Activated T-helper 17 cell treated with anti-CD3 and anti-CD28 coated beads, Interleukin-2, amount 50 U/mL, for 72 hours (primary cell): ENCODE data around the gene CNTFR. TPM values are rescaled to one million over a fixed set of nuclear protein-coding genes. Genes with fewer than 3 reads are reported as not detected.
A peak's percentile ranks its signal among the peaks of the same experiment; 100 is the strongest.

Source experiments
- ATAC-seq: fragments of 150-1000 bp; cut with Tn5 transposase; replicated peaks from 2 replicates; pipeline ENCODE4 v1.10.0; 2021; ENCODE audit warnings: mild to moderate bottlenecking, moderate library complexity
- H3K27ac Mint-ChIP-seq: one replicate; pipeline ENCODE4 v1.8.0; 2022; ENCODE audit warnings: mixed read lengths
- H3K27me3 Mint-ChIP-seq: one replicate; pipeline ENCODE4 v1.8.0; 2022; ENCODE audit warnings: mixed read lengths
- H3K36me3 Mint-ChIP-seq: one replicate; pipeline ENCODE4 v1.8.0; 2022; ENCODE audit warnings: low read depth, mild to moderate bottlenecking, mixed read lengths
- H3K4me1 Mint-ChIP-seq: one replicate; pipeline ENCODE4 v1.8.0; 2022; ENCODE audit warnings: mixed read lengths
- H3K4me3 Mint-ChIP-seq: one replicate; pipeline ENCODE4 v1.8.0; 2022; ENCODE audit warnings: mild to moderate bottlenecking, mixed read lengths
- H3K9me3 Mint-ChIP-seq: one replicate; pipeline ENCODE4 v1.8.0; 2022; ENCODE audit warnings: mixed read lengths
- total RNA-seq, 2 donors: library from RNA; stranded (reverse); gene quantifications; one replicate each; pipeline ENCODE4 v1.2.3, GENCODE V29; 2022

Gene CNTFR
- total RNA-seq, 2 donors from 2014 or later, result not detected

- no peaks in the 10 kb centered on the region for H3K9me3 Mint-ChIP-seq
- H3K36me3 Mint-ChIP-seq, result no peaks in the 10 kb centered on the region
- H3K4me3 Mint-ChIP-seq, result no peak overlapping the region
- H3K27ac Mint-ChIP-seq, result no peak overlapping the region
- H3K4me1 Mint-ChIP-seq, result no peaks in the 10 kb centered on the region
- ATAC-seq, result no peak
- peaks cover 4% of the 10 kb centered on the region for H3K27me3 Mint-ChIP-seq
Observed at GRCh38 chr9:34514401-34514800, 75.1 kb downstream of the CNTFR start.

GRCh38 chr9:34513567-34514214, 75.8 kb downstream of the CNTFR start:
- Mint-ChIP-seq H3K9me3 (no peaks in the 10 kb centered on the region), H3K36me3 (no peaks in the 10 kb centered on the region), H3K4me1 (no peaks in the 10 kb centered on the region), H3K27me3 (peaks cover 4% of the 10 kb centered on the region), H3K4me3 (no peak overlapping the region), H3K27ac (no peak overlapping the region)
- no peak for ATAC-seq

- Mint-ChIP-seq H3K27me3 (peaks cover 4% of the 10 kb centered on the region), H3K4me1 (no peaks in the 10 kb centered on the region), H3K4me3 (no peak overlapping the region), H3K36me3 (no peaks in the 10 kb centered on the region), H3K27ac (no peak overlapping the region), H3K9me3 (no peaks in the 10 kb centered on the region)
- ATAC-seq, result no peak
Observed at GRCh38 chr9:34512131-34513078, 77.1 kb downstream of the CNTFR start.

GRCh38 chr9:34510497-34511468, 78.7 kb downstream of the CNTFR start:
- Mint-ChIP-seq H3K36me3 (no peaks in the 10 kb centered on the region), H3K4me3 (no peak overlapping the region)

GRCh38 chr9:34508951-34509350, 80.6 kb downstream of the CNTFR start:
- no peak overlapping the region for H3K4me3 Mint-ChIP-seq
- H3K27ac Mint-ChIP-seq, result no peak overlapping the region
- H3K36me3 Mint-ChIP-seq, result no peaks in the 10 kb centered on the region
- peak; percentile 56 for ATAC-seq
- no peaks in the 10 kb centered on the region for H3K9me3 Mint-ChIP-seq
- H3K4me1 Mint-ChIP-seq, result no peaks in the 10 kb centered on the region
- peaks cover 4% of the 10 kb centered on the region for H3K27me3 Mint-ChIP-seq

More at GRCh38 chr9:34510497-34511468, 78.7 kb downstream of the CNTFR start:
- H3K9me3 Mint-ChIP-seq, result no peaks in the 10 kb centered on the region
- no peak for ATAC-seq
- no peak overlapping the region for H3K27ac Mint-ChIP-seq
- no peaks in the 10 kb centered on the region for H3K4me1 Mint-ChIP-seq
- H3K27me3 Mint-ChIP-seq, result no peaks in the 10 kb centered on the region

- ATAC-seq, result no peak
- H3K27me3 Mint-ChIP-seq, result peaks cover 4% of the 10 kb centered on the region
- no peak overlapping the region for H3K4me3 Mint-ChIP-seq
- no peaks in the 10 kb centered on the region for H3K36me3 Mint-ChIP-seq
- H3K4me1 Mint-ChIP-seq, result no peaks in the 10 kb centered on the region
- no peaks in the 10 kb centered on the region for H3K9me3 Mint-ChIP-seq
- H3K27ac Mint-ChIP-seq, result no peak overlapping the region
Observed at GRCh38 chr9:34508463-34508862, 81.1 kb downstream of the CNTFR start.

GRCh38 chr9:34507966-34508365, 81.6 kb downstream of the CNTFR start:
- H3K4me3 Mint-ChIP-seq, result no peak overlapping the region
- H3K36me3 Mint-ChIP-seq, result no peaks in the 10 kb centered on the region
- no peak for ATAC-seq
- no peaks in the 10 kb centered on the region for H3K4me1 Mint-ChIP-seq
- H3K27ac Mint-ChIP-seq, result no peak overlapping the region
- H3K9me3 Mint-ChIP-seq, result no peaks in the 10 kb centered on the region
- H3K27me3 Mint-ChIP-seq, result peaks cover 4% of the 10 kb centered on the region

- no peak for ATAC-seq
- Mint-ChIP-seq H3K36me3 (no peaks in the 10 kb centered on the region), H3K4me1 (no peaks in the 10 kb centered on the region), H3K27me3 (peaks cover 4% of the 10 kb centered on the region), H3K9me3 (no peaks in the 10 kb centered on the region), H3K4me3 (no peak overlapping the region), H3K27ac (no peak overlapping the region)
Observed at GRCh38 chr9:34507556-34507955, 82.0 kb downstream of the CNTFR start.

- Mint-ChIP-seq H3K27me3 (peaks cover 4% of the 10 kb centered on the region), H3K9me3 (no peaks in the 10 kb centered on the region), H3K36me3 (no peaks in the 10 kb centered on the region), H3K4me1 (no peaks in the 10 kb centered on the region), H3K4me3 (no peak overlapping the region), H3K27ac (no peak overlapping the region)
- no peak for ATAC-seq
Observed at GRCh38 chr9:34506623-34507022, 82.9 kb downstream of the CNTFR start.

- no peak for ATAC-seq
- Mint-ChIP-seq H3K27me3 (peaks cover 4% of the 10 kb centered on the region), H3K27ac (no peak overlapping the region), H3K4me1 (peaks cover under 1% of the 10 kb centered on the region), H3K4me3 (no peak overlapping the region), H3K36me3 (no peaks in the 10 kb centered on the region), H3K9me3 (no peaks in the 10 kb centered on the region)
Observed at GRCh38 chr9:34505370-34506120, 84.0 kb downstream of the CNTFR start.

GRCh38 chr9:34503406-34503805, 86.1 kb downstream of the CNTFR start:
- Mint-ChIP-seq H3K4me1 (peaks cover 15% of the 10 kb centered on the region), H3K36me3 (no peaks in the 10 kb centered on the region), H3K27ac (no peak overlapping the region), H3K4me3 (no peak overlapping the region), H3K27me3 (peaks cover 10% of the 10 kb centered on the region), H3K9me3 (no peaks in the 10 kb centered on the region)
- ATAC-seq, result no peak

GRCh38 chr9:34502891-34503290, 86.6 kb downstream of the CNTFR start:
- Mint-ChIP-seq H3K4me3 (no peak overlapping the region), H3K27me3 (peaks cover 10% of the 10 kb centered on the region), H3K27ac (no peak overlapping the region), H3K4me1 (peaks cover 15% of the 10 kb centered on the region), H3K9me3 (no peaks in the 10 kb centered on the region), H3K36me3 (no peaks in the 10 kb centered on the region)
- ATAC-seq, result no peak

GRCh38 chr9:34502471-34502870, 87.1 kb downstream of the CNTFR start:
- Mint-ChIP-seq H3K27ac (no peak overlapping the region), H3K36me3 (no peaks in the 10 kb centered on the region), H3K27me3 (peaks cover 13% of the 10 kb centered on the region), H3K4me1 (peaks cover 15% of the 10 kb centered on the region), H3K9me3 (no peaks in the 10 kb centered on the region), H3K4me3 (no peak overlapping the region)
- no peak for ATAC-seq
